Progenitor cell of endocrine pancreas (in vitro differentiated cells): ENCODE measurements around the gene ACER1. TPM values are rescaled to one million over a fixed set of nuclear protein-coding genes. Genes with fewer than 3 reads are reported as not detected.

Experiments
- DNase-seq: peaks from one replicate; pipeline ENCODE4 v3.0.0; 2021; ENCODE audit warnings: low spot score; ENCODE audit not compliant: unreplicated experiment
- H3K27ac Mint-ChIP-seq: 2 replicates; pipeline ENCODE4 v1.8.0; 2021; ENCODE audit warnings: mild to moderate bottlenecking, moderate library complexity, mixed read lengths
- H3K27me3 Mint-ChIP-seq: 2 replicates; pipeline ENCODE4 v1.8.0; 2021; ENCODE audit warnings: mixed read lengths
- H3K36me3 Mint-ChIP-seq: 2 replicates; pipeline ENCODE4 v1.8.0; 2022; ENCODE audit warnings: mixed read lengths; ENCODE audit not compliant: insufficient read depth
- H3K4me1 Mint-ChIP-seq: 2 replicates; pipeline ENCODE4 v1.8.0; 2021; ENCODE audit warnings: low read depth, mixed read lengths
- H3K4me3 Mint-ChIP-seq: 2 replicates; pipeline ENCODE4 v1.8.0; 2021; ENCODE audit warnings: low read depth, mild to moderate bottlenecking, moderate library complexity, mixed read lengths
- H3K9me3 Mint-ChIP-seq: 2 replicates; pipeline ENCODE4 v1.8.0; 2021; ENCODE audit warnings: low read depth, mixed read lengths
- total RNA-seq: library from RNA; stranded (reverse); gene quantifications from 2 replicates; pipeline ENCODE4 v1.2.1, GENCODE V29; 2021
- TF ChIP-seq, protein P1 (sequence below): fragments of 200-600 bp; sonication (generic); IDR thresholded peaks from one replicate; pipeline ENCODE4 v1.5.0; 2021; ENCODE audit warnings: antibody characterized with exemption, mild to moderate bottlenecking; ENCODE audit not compliant: unreplicated experiment

ACER1 gene
- total RNA-seq, 1 donor from 2014 or later, result not detected

DNA sequence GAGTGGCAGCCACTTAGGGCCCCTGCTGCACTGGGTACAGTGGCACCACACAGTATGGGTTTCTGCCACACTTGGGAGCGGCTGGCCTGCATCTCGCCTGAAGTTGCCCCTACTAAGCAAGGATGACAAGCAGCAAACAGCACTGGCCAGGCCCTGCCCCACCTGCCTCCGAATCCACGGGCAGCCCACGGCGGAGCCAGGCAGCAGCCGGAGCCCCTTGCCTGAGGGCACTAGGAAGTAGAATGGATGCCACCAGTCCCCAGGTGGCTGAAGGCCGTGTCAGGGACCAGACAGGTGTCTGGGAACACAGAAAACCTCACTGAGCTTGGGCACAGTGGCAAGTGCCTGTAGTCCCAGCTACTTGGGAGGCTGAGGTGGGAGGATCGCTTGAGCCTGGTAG is 73.0 kb downstream of the ACER1 start:
- Mint-ChIP-seq H3K4me1 (peaks cover 2% of the 10 kb centered on the region), H3K36me3 (peaks cover 23% of the 10 kb centered on the region), H3K27me3 (no peaks in the 10 kb centered on the region), H3K4me3 (no peak overlapping the region), H3K9me3 (no peaks in the 10 kb centered on the region), H3K27ac (no peak overlapping the region)
- DNase-seq, result no peak
- TF ChIP-seq, protein P1, sequence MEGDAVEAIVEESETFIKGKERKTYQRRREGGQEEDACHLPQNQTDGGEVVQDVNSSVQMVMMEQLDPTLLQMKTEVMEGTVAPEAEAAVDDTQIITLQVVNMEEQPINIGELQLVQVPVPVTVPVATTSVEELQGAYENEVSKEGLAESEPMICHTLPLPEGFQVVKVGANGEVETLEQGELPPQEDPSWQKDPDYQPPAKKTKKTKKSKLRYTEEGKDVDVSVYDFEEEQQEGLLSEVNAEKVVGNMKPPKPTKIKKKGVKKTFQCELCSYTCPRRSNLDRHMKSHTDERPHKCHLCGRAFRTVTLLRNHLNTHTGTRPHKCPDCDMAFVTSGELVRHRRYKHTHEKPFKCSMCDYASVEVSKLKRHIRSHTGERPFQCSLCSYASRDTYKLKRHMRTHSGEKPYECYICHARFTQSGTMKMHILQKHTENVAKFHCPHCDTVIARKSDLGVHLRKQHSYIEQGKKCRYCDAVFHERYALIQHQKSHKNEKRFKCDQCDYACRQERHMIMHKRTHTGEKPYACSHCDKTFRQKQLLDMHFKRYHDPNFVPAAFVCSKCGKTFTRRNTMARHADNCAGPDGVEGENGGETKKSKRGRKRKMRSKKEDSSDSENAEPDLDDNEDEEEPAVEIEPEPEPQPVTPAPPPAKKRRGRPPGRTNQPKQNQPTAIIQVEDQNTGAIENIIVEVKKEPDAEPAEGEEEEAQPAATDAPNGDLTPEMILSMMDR, result no peak

DNA sequence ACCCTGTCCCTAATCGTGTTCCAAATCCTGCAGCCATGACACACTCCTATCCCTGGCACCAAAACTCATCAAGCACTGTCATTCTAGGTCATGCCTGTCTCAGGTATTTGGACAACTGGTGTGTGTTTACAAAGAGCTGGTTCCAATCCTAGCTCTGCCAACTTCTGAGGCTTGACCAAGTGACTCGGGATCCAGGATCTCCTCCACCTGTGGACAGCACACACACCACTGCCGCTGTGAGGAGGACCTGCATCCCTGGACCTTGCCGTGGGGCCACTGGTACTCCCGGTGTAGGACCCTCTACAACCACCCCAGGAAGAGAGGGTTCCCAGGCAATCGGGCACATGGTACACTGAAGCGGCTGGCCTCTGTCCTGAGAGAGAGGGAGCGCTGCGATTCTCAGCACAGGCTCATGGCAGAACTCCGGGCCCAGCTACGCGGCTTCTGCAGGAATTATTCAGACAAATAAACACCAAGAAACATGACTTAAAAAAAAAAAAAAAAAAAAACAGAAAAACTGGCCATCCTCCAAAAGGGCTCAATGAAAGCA is 74.0 kb downstream of the ACER1 start:
- Mint-ChIP-seq H3K36me3 (peaks cover 26% of the 10 kb centered on the region), H3K4me3 (no peak overlapping the region), H3K9me3 (no peaks in the 10 kb centered on the region), H3K27ac (no peak overlapping the region), H3K4me1 (peaks cover 4% of the 10 kb centered on the region), H3K27me3 (no peaks in the 10 kb centered on the region)
- TF ChIP-seq, protein P1, result no peak
- DNase-seq, result no peak

DNA sequence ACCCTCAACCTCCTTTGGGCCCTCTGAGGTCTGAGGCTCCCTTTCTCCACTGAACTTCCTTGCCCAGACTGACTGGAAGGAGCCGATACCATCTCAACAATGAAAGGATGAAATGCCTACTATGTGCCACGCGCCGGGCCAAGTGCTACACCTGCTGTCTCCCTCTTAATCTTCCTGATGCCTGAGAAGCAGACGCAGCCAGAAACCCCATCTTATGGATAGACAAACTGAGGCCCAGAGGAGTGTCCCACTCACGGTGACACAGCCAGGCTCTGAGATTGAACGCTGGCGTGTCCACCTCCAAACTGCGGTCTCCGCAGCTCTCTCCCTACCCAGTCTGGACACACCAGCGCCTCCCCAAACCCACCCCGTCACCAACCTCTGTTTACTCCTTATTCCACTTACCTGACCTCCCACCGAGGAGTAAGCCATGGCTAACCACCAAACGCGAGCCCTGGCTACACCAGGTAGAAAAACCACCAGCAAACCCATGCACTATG is 74.5 kb downstream of the ACER1 start:
- H3K27ac Mint-ChIP-seq, result no peak overlapping the region
- no peaks in the 10 kb centered on the region for H3K27me3 Mint-ChIP-seq
- TF ChIP-seq, protein P1, result no peak
- no peak for DNase-seq
- H3K4me3 Mint-ChIP-seq, result no peak overlapping the region
- H3K9me3 Mint-ChIP-seq, result no peaks in the 10 kb centered on the region
- H3K4me1 Mint-ChIP-seq, result peaks cover 6% of the 10 kb centered on the region
- H3K36me3 Mint-ChIP-seq, result peaks cover 26% of the 10 kb centered on the region

Other genes starting within 250 kb of the ACER1 start
- 24.2 and 24.8 TPM in 2 replicates for gene RFX2, start 223.1 kb downstream of the ACER1 start, total RNA-seq
- gene ACSBG2, start 197.9 kb downstream of the ACER1 start, total RNA-seq, result not detected in 2 replicates
- 93.6 and 106 TPM in 2 replicates for gene MLLT1, start 53.6 kb downstream of the ACER1 start, total RNA-seq
- 58.0 and 61.3 TPM in 2 replicates for gene CLPP, start 27.9 kb upstream of the ACER1 start, total RNA-seq
- gene ALKBH7, start 39.2 kb upstream of the ACER1 start, total RNA-seq, result 72.1 and 79.1 TPM in 2 replicates
- 4.3 TPM in 2 replicates for gene PSPN, start 42.3 kb upstream of the ACER1 start, total RNA-seq
- gene GTF2F1, start 59.6 kb upstream of the ACER1 start, total RNA-seq, result 75.1 and 77.8 TPM in 2 replicates
- 419 and 436 TPM in 2 replicates for gene KHSRP, start 91.2 kb upstream of the ACER1 start, total RNA-seq
- 1.4 and 1.5 TPM in 2 replicates for gene SLC25A41, start 100.2 kb upstream of the ACER1 start, total RNA-seq
- gene SLC25A23, start 126.2 kb upstream of the ACER1 start, total RNA-seq, result 75.2 and 76.2 TPM in 2 replicates
- gene CRB3, start 130.7 kb upstream of the ACER1 start, total RNA-seq, result 63.0 and 71.2 TPM in 2 replicates
- 0.47 and 0.67 TPM in 2 replicates for gene DENND1C, start 148.2 kb upstream of the ACER1 start, total RNA-seq
- 41.7 and 43.4 TPM in 2 replicates for gene TUBB4A, start 168.7 kb upstream of the ACER1 start, total RNA-seq
- gene TNFSF9, start 197.4 kb upstream of the ACER1 start, total RNA-seq, result 0.53 TPM in 1 of 2 replicates, not detected in the other